ENCODE measurements around the gene FRAT1. TPM values are rescaled to one million over a fixed set of nuclear protein-coding genes. Genes with fewer than 3 reads are reported as not detected.
"Not testable (repeated sequence)": the region's sequence is repeated elsewhere in the genome, so short reads cannot be mapped to it uniquely, and the experiment has no call there.

The FRAT1 gene
- total RNA-seq, 2 donors from 2014 or later = 3.1 to 3.3 TPM

DNA sequence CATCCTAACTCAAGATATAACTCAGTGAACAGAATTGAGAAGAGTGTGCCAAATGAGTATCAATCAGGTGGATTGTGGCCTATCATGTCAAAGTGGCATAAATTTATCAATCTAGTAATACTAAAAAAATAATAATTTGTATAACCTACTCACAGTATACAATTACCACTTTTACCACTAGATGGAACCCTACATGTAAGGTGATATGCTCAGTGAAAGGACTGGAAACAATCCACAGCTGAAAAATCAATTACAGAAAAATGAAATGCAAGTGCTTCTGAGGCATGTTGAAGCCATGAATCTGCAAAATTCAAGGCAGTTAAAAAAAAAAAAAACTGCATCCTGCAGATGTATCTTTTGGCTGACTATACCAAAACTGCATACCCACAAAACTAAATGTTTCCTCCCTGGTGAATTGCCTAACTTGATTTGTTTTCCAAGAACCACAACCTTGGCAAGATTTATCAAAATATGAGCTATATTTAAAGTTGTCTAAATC is 40.5 kb upstream of the FRAT1 start:
- Histone ChIP-seq H3K27ac (peak overlapping the region in 1 of 2 donors; percentile 33), H3K36me3 (no peaks in the 10 kb centered on the region), H3K4me1 (peaks cover 0 to 15% of the 10 kb centered on the region in 2 donors), H3K4me3 (no peak overlapping the region), H3K9me3 (no peaks in the 10 kb centered on the region), H3K27me3 (no peaks in the 10 kb centered on the region)
- DNase-seq (ENCODE audit: low spot score) = no peak
- TF ChIP-seq, protein P1, sequence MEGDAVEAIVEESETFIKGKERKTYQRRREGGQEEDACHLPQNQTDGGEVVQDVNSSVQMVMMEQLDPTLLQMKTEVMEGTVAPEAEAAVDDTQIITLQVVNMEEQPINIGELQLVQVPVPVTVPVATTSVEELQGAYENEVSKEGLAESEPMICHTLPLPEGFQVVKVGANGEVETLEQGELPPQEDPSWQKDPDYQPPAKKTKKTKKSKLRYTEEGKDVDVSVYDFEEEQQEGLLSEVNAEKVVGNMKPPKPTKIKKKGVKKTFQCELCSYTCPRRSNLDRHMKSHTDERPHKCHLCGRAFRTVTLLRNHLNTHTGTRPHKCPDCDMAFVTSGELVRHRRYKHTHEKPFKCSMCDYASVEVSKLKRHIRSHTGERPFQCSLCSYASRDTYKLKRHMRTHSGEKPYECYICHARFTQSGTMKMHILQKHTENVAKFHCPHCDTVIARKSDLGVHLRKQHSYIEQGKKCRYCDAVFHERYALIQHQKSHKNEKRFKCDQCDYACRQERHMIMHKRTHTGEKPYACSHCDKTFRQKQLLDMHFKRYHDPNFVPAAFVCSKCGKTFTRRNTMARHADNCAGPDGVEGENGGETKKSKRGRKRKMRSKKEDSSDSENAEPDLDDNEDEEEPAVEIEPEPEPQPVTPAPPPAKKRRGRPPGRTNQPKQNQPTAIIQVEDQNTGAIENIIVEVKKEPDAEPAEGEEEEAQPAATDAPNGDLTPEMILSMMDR (IDR thresholded peaks at IDR 0.05) = peak; percentile 37 to 78

DNA sequence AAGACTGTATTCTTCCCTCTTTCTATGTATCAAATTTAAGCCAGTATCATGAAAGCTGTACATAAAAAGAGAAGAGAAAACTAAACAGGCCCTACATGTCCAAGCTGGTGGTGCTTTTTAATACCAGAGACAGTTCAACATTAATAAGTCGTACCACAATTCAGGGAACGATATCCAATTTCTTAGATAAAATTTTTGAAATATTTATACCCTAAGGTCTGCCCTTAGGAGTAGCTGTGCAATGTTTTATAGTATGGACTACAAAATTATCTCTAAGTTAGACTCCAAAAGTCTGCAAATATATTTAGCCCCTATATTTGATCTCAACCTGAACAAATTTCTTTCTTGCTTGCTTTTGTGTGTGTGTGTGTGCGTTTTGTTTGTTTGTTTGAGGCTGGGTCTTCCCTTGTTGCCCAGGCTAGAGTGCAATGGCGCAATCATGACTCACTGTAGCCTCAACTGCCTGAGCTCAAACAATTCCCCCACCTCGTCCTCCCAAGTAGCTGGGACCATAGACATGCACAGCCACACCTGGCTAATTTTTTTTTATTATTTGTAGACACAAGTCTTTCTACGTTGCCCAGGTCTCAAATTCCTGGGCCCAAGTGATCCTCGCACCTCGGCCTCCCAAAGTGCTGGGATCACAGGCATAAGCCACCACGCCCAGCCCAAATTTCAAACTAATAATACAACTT is 39.8 kb upstream of the FRAT1 start:
- DNase-seq (ENCODE audit: low spot score) = no peak
- Histone ChIP-seq H3K4me3 (no peak overlapping the region), H3K4me1 (peaks cover 0 to 15% of the 10 kb centered on the region in 2 donors), H3K36me3 (no peaks in the 10 kb centered on the region), H3K27me3 (no peaks in the 10 kb centered on the region), H3K9me3 (no peaks in the 10 kb centered on the region), H3K27ac (peak overlapping the region in 1 of 2 donors; percentile 33)
- TF ChIP-seq, protein P1 (IDR thresholded peaks at IDR 0.05) = no peak

DNA sequence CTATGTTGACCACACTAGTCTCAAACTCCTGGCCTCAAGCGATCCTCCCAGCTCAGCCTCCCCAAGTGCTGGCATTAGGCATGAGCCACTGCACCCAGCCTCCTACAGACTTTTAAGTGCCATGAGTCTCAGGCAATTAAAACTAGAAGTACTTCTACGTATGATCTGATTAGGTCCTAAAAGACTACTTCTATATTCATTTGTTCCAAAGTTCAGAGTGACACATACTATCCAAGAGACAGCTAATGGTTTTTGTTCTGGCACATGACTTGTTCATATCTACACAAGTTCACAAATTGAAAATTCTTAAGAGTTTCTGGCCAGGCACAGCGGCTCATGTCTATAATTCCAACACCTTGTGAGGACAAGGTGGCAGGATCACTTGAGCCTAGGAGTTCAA is 38.3 kb upstream of the FRAT1 start:
- Histone ChIP-seq H3K36me3 (no peaks in the 10 kb centered on the region), H3K4me3 (no peak overlapping the region), H3K27me3 (no peaks in the 10 kb centered on the region), H3K4me1 (peaks cover 0 to 15% of the 10 kb centered on the region in 2 donors), H3K9me3 (no peaks in the 10 kb centered on the region), H3K27ac (no peak overlapping the region)
- no peak for DNase-seq (ENCODE audit: low spot score)
- TF ChIP-seq, protein P1 (IDR thresholded peaks at IDR 0.05) = no peak

DNA sequence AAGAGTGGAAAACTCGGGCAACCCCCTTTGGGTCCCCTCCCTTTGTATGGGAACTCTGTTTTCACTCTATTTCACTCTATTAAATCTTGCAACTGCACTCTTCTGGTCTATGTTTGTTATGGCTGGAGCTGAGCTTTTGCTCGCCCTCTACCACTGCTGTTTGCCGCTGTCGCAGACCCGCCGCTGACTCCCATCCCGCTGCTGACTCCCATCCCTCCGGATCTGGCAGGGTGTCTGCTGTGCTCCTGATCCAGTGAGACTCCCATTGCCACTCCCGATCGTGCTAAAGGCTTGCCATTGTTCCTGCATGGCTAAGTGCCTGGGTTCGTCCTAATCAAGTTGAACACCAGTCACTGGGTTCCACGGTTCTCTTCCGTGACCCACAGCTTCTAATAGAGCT is 29.0 kb upstream of the FRAT1 start:
- not testable (repeated sequence) for DNase-seq (ENCODE audit: low spot score); H3K4me1 ChIP-seq; H3K4me3 ChIP-seq; H3K27ac ChIP-seq; H3K9me3 ChIP-seq; H3K27me3 ChIP-seq; H3K36me3 ChIP-seq

DNA sequence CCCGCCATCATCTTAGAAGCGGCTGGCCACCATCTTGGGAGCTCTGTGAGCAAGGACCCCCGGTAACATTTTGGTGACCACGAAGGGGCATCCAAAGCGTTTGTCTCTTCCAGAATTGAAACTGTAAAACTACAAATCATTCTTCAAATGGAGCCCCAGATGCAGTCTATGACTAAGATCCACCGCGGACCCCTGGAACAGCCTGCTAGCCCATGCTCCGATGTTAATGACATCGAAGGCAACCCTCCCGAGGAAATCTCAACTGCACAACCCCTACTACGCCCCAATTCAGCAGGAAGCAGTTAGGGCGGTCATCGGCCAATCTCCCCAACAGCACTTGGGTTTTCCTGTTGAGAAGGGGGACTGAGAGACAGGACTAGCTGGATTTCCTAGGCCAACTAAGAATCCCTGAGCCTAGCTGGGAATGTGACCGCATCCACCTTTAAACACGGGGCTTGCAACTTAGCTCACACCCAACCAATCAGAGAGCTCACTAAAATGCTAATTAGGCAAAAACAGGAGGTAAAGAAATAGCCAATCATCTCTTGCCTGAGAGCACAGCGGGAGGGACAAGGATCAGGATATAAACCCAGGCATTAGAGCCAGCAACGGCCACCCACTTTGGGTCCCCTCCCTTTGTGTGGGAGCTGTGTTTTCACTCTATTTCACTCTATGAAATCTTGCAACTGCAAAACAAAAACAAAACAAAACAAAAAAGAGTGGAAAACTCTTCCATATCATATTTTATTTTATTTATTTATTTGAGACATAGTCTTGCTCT is 28.3 kb upstream of the FRAT1 start:
- H3K4me3 ChIP-seq; H3K4me1 ChIP-seq; H3K9me3 ChIP-seq; H3K27me3 ChIP-seq; DNase-seq (ENCODE audit: low spot score); H3K36me3 ChIP-seq; H3K27ac ChIP-seq: not testable (repeated sequence)

DNA sequence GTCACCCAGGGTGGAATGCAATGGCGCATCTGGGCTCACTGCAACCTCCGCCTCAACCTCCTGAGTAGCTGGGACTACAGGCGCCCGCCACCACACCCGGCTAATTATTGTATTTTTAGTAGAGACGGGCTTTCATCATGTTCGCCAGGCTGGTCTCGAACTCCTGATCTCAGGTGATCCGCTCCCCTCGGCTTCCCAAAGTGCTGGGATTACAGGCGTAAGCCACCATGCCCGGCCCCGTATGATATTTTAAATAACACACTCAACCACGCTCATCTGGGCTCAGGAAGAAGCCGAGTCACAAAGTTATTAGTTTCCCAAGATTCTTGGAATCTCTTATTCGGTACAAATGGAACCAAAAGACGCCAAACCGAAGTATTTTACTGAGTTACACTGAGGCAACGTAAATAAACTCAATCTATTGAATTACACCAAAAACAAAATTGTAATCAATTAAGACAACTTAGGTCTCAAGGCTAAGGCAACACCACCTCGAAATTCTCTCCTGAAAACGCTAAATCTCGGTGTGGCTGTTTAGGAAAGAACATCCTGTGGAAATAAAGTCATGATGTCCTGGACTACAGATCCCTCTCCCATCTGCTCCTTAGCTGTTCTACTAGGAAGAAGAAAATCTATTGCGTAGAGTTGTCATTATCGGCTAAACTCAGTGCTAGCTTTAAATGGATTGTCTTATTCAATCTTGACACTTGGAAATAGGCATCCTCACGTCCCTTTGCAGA is 27.5 kb upstream of the FRAT1 start:
- peaks cover 0 to 10% of the 10 kb centered on the region in 2 donors for H3K4me1 ChIP-seq
- no peaks in the 10 kb centered on the region for H3K27me3 ChIP-seq
- peak overlapping the region; percentile 95 to 97 for H3K27ac ChIP-seq
- H3K36me3 ChIP-seq = no peaks in the 10 kb centered on the region
- no peaks in the 10 kb centered on the region for H3K9me3 ChIP-seq
- DNase-seq (ENCODE audit: low spot score) = no peak
- H3K4me3 ChIP-seq = peak overlapping the region; percentile 84 to 89
- TF ChIP-seq, protein P1 (IDR thresholded peaks at IDR 0.05) = no peak

Data from right atrium auricular region (tissue), 2 donors.